Measurements from ENCODE around the gene ZDHHC17. TPM values are rescaled to one million over a fixed set of nuclear protein-coding genes. Genes with fewer than 3 reads are reported as not detected.

The ZDHHC17 gene
- total and polyA plus RNA-seq, 2 experiments from 2014 or later = 14.0 to 30.4 TPM

- no peak overlapping the region for H3K4me2 ChIP-seq (ENCODE audit: unreplicated experiment)
- H3K4me1 ChIP-seq (ENCODE audit: insufficient read depth) = peaks cover 22% of the 10 kb centered on the region
- H2AFZ ChIP-seq = no peak overlapping the region
- H3K9ac ChIP-seq = no peak overlapping the region
- DNase-seq = no peak
- no peak overlapping the region for H3K4me3 ChIP-seq
- peaks cover 25% of the 10 kb centered on the region for H3F3A ChIP-seq (ENCODE audit: insufficient read depth)
- WGBS, 2 experiments (ENCODE audit: low coverage in 1 of 2, low lambda C conversion rate in 2 of 2, missing lambda C conversion rate in 2 of 2) = 73 to 83% methylated on average over 2 of the region's 2 CpGs
- no peaks in the 10 kb centered on the region; the same call in 1 of the 2 replicates for H4K20me1 ChIP-seq (ENCODE audit: insufficient read depth)
- H3K27me3 ChIP-seq (replicated peaks; ENCODE audit: insufficient read depth) = no peaks in the 10 kb centered on the region
- H3K9me3 ChIP-seq (ENCODE audit: low read depth) = no peaks in the 10 kb centered on the region
- H3K9me2 ChIP-seq (ENCODE audit: insufficient read depth) = no peaks in the 10 kb centered on the region
- no peaks in the 10 kb centered on the region for H3K36me3 ChIP-seq (ENCODE audit: low read depth)
- in situ Hi-C loops (cut with MboI) = no loop called here
- TF ChIP-seq EZH2 (IDR thresholded peaks at IDR 0.05; ENCODE audit: insufficient read depth, poor library complexity, severe bottlenecking) = no peak
- TF ChIP-seq EZH2phosphoT487 (IDR thresholded peaks at IDR 0.05; ENCODE audit: insufficient read depth, low read depth) = no peak
- no peak overlapping the region for H3K27ac ChIP-seq
- peaks cover 96% of the 10 kb centered on the region for H3K79me2 ChIP-seq (ENCODE audit: insufficient read depth)
Measured at GRCh38 chr12:76782526-76782925, 18.6 kb downstream of the ZDHHC17 start.

GRCh38 chr12:76784600-76785051, 20.7 kb downstream of the ZDHHC17 start:
- in situ Hi-C loops (cut with MboI) = no loop called here
- peak overlapping the region; percentile 55 for H3K4me3 ChIP-seq

GRCh38 chr12:76785407-76785806, 21.5 kb downstream of the ZDHHC17 start:
- peak overlapping the region; percentile 41 for H3K9ac ChIP-seq
- H3K4me3 ChIP-seq = no peak overlapping the region
- no peaks in the 10 kb centered on the region for H3K27me3 ChIP-seq (replicated peaks; ENCODE audit: insufficient read depth)
- H3K4me1 ChIP-seq (ENCODE audit: insufficient read depth) = peaks cover 22% of the 10 kb centered on the region
- no peaks in the 10 kb centered on the region for H4K20me1 ChIP-seq (ENCODE audit: insufficient read depth)
- H3K9me3 ChIP-seq (ENCODE audit: low read depth) = no peaks in the 10 kb centered on the region
- WGBS, 2 experiments (ENCODE audit: low coverage in 1 of 2, low lambda C conversion rate in 2 of 2, missing lambda C conversion rate in 2 of 2) = 87 to 94% methylated on average over 1 of the region's 1 CpG
- no peaks in the 10 kb centered on the region for H3K36me3 ChIP-seq (ENCODE audit: low read depth)
- DNase-seq = no peak
- H3K27ac ChIP-seq = peak overlapping the region; percentile 77
- TF ChIP-seq EZH2phosphoT487 (IDR thresholded peaks at IDR 0.05; ENCODE audit: insufficient read depth, low read depth) (no peak), EZH2 (IDR thresholded peaks at IDR 0.05; ENCODE audit: insufficient read depth, poor library complexity, severe bottlenecking) (no peak)
- no peaks in the 10 kb centered on the region for H3K9me2 ChIP-seq (ENCODE audit: insufficient read depth)
- H3F3A ChIP-seq (ENCODE audit: insufficient read depth) = peaks cover 32% of the 10 kb centered on the region
- H3K79me2 ChIP-seq (ENCODE audit: insufficient read depth) = peaks cover 96% of the 10 kb centered on the region
- in situ Hi-C loops (cut with MboI) = no loop called here
- H3K4me2 ChIP-seq (ENCODE audit: unreplicated experiment) = peak overlapping the region; percentile 81
- H2AFZ ChIP-seq = no peak overlapping the region

More at GRCh38 chr12:76784600-76785051, 20.7 kb downstream of the ZDHHC17 start:
- Histone ChIP-seq H3K9me3 (ENCODE audit: low read depth) (no peaks in the 10 kb centered on the region), H3K79me2 (ENCODE audit: insufficient read depth) (peaks cover 96% of the 10 kb centered on the region), H3K4me1 (ENCODE audit: insufficient read depth) (peaks cover 22% of the 10 kb centered on the region), H3K36me3 (ENCODE audit: low read depth) (no peaks in the 10 kb centered on the region), H2AFZ (peak overlapping the region; percentile 39), H3K27me3 (replicated peaks; ENCODE audit: insufficient read depth) (no peaks in the 10 kb centered on the region), H3K9me2 (ENCODE audit: insufficient read depth) (no peaks in the 10 kb centered on the region), H3K27ac (peak overlapping the region; percentile 77), H3K4me2 (ENCODE audit: unreplicated experiment) (peak overlapping the region; percentile 81), H3K9ac (peak overlapping the region; percentile 41), H3F3A (ENCODE audit: insufficient read depth) (peaks cover 26% of the 10 kb centered on the region), H4K20me1 (ENCODE audit: insufficient read depth) (no peaks in the 10 kb centered on the region)
- peak; percentile 88 for DNase-seq
- TF ChIP-seq EZH2phosphoT487 (IDR thresholded peaks at IDR 0.05; ENCODE audit: insufficient read depth, low read depth) (no peak), EZH2 (IDR thresholded peaks at IDR 0.05; ENCODE audit: insufficient read depth, poor library complexity, severe bottlenecking) (no peak)
- WGBS, 2 experiments (ENCODE audit: low coverage in 1 of 2, low lambda C conversion rate in 2 of 2, missing lambda C conversion rate in 2 of 2) = 7 to 9% methylated on average over 4 of the region's 4 CpGs

GRCh38 chr12:76786986-76787385, 23.1 kb downstream of the ZDHHC17 start:
- H3K4me1 ChIP-seq (ENCODE audit: insufficient read depth) = peaks cover 24% of the 10 kb centered on the region
- H2AFZ ChIP-seq = no peak overlapping the region
- H3K79me2 ChIP-seq (ENCODE audit: insufficient read depth) = peaks cover 96% of the 10 kb centered on the region
- H3K4me3 ChIP-seq = no peak overlapping the region
- no peak for TF ChIP-seq EZH2phosphoT487 (IDR thresholded peaks at IDR 0.05; ENCODE audit: insufficient read depth, low read depth)
- TF ChIP-seq EZH2 (IDR thresholded peaks at IDR 0.05; ENCODE audit: insufficient read depth, poor library complexity, severe bottlenecking) = no peak
- no peak overlapping the region for H3K27ac ChIP-seq
- H3K9me2 ChIP-seq (ENCODE audit: insufficient read depth) = no peaks in the 10 kb centered on the region
- WGBS, 2 experiments (ENCODE audit: low coverage in 1 of 2, low lambda C conversion rate in 2 of 2, missing lambda C conversion rate in 2 of 2) = 85 to 86% methylated on average over 3 of the region's 3 CpGs
- H3K4me2 ChIP-seq (ENCODE audit: unreplicated experiment) = no peak overlapping the region
- H3K9ac ChIP-seq = no peak overlapping the region
- H3F3A ChIP-seq (ENCODE audit: insufficient read depth) = peaks cover 35% of the 10 kb centered on the region
- no peak for DNase-seq
- in situ Hi-C loops (cut with MboI) = no loop called here
- H4K20me1 ChIP-seq (ENCODE audit: insufficient read depth) = no peaks in the 10 kb centered on the region
- no peaks in the 10 kb centered on the region for H3K27me3 ChIP-seq (replicated peaks; ENCODE audit: insufficient read depth)
- H3K9me3 ChIP-seq (ENCODE audit: low read depth) = no peaks in the 10 kb centered on the region
- no peaks in the 10 kb centered on the region for H3K36me3 ChIP-seq (ENCODE audit: low read depth)
